NCI-H82 (cell line): ENCODE results near the gene C1orf21.

ENCODE experiments used
- DNase-seq: peaks from one replicate; lab custom pipeline; 2025; lab: John Stamatoyannopoulos, UW

Gene C1orf21

GRCh38 chr1:184555665-184556641 lies 169.1 kb downstream of the C1orf21 start:
- DNase-seq: peak; percentile 74

GRCh38 chr1:184556665-184557064 lies 169.8 kb downstream of the C1orf21 start:
- no peak for DNase-seq

GRCh38 chr1:184557423-184558347 lies 170.9 kb downstream of the C1orf21 start:
- no peak for DNase-seq

- no peak for DNase-seq
Observed at GRCh38 chr1:184558691-184559090, 171.9 kb downstream of the C1orf21 start.

- no peak for DNase-seq
Observed at GRCh38 chr1:184559117-184559713, 172.4 kb downstream of the C1orf21 start.

GRCh38 chr1:184562806-184563205 lies 176.0 kb downstream of the C1orf21 start:
- DNase-seq: no peak

GRCh38 chr1:184563308-184563707 lies 176.5 kb downstream of the C1orf21 start:
- DNase-seq: peak; percentile 51

GRCh38 chr1:184567009-184567408 lies 180.2 kb downstream of the C1orf21 start:
- DNase-seq: no peak

- no peak for DNase-seq
Observed at GRCh38 chr1:184567637-184568036, 180.8 kb downstream of the C1orf21 start.

GRCh38 chr1:184568148-184568547 lies 181.3 kb downstream of the C1orf21 start:
- DNase-seq: no peak

- DNase-seq: no peak
Observed at GRCh38 chr1:184569106-184569505, 182.3 kb downstream of the C1orf21 start.

GRCh38 chr1:184574588-184574987 lies 187.8 kb downstream of the C1orf21 start:
- no peak for DNase-seq

- no peak for DNase-seq
Observed at GRCh38 chr1:184576822-184577221, 190.0 kb downstream of the C1orf21 start.

GRCh38 chr1:184577319-184577718 lies 190.5 kb downstream of the C1orf21 start:
- no peak for DNase-seq

GRCh38 chr1:184582411-184582810 lies 195.6 kb downstream of the C1orf21 start:
- DNase-seq: peak; percentile 26

- no peak for DNase-seq
Observed at GRCh38 chr1:184583849-184584248, 197.0 kb downstream of the C1orf21 start.

GRCh38 chr1:184588701-184589100 lies 201.9 kb downstream of the C1orf21 start:
- DNase-seq: no peak

- DNase-seq: no peak
Observed at GRCh38 chr1:184590163-184590750, 203.4 kb downstream of the C1orf21 start.

GRCh38 chr1:184593597-184593996 lies 206.8 kb downstream of the C1orf21 start:
- no peak for DNase-seq

GRCh38 chr1:184595596-184595995 lies 208.8 kb downstream of the C1orf21 start:
- no peak for DNase-seq

- peak; percentile 27 for DNase-seq
Observed at GRCh38 chr1:184596950-184597645, 210.3 kb downstream of the C1orf21 start.
